ENCODE measurements around the gene NMUR1.

The NMUR1 gene

DNA sequence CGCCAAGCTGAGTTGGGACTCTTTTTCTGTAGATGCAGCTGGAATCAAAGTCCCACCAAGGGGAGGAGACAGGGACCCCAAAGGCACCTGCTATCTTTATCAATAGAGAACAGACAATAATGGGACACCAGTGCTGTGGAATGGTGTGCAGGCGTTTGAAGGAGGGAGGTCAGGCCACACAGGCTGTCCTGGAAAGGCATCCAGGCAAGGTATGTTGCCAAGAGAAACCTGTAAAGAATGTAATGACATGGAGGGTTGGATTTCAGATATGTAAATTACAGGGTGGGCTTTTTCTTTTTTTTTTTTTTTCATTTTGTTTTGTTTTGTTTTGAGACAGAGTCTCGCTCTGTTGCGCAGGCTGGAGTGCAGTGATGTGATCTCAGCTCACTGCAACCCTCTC is 9.7 kb upstream of the NMUR1 start:
- no peak overlapping the region for H3K4me3 ChIP-seq (ENCODE audit: low read depth, low read length)
- TF ChIP-seq, protein P1, sequence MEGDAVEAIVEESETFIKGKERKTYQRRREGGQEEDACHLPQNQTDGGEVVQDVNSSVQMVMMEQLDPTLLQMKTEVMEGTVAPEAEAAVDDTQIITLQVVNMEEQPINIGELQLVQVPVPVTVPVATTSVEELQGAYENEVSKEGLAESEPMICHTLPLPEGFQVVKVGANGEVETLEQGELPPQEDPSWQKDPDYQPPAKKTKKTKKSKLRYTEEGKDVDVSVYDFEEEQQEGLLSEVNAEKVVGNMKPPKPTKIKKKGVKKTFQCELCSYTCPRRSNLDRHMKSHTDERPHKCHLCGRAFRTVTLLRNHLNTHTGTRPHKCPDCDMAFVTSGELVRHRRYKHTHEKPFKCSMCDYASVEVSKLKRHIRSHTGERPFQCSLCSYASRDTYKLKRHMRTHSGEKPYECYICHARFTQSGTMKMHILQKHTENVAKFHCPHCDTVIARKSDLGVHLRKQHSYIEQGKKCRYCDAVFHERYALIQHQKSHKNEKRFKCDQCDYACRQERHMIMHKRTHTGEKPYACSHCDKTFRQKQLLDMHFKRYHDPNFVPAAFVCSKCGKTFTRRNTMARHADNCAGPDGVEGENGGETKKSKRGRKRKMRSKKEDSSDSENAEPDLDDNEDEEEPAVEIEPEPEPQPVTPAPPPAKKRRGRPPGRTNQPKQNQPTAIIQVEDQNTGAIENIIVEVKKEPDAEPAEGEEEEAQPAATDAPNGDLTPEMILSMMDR (IDR thresholded peaks at IDR 0.05; ENCODE audit: insufficient read depth, low read depth, low read length, missing control alignments), result no peak
- DNase-seq (ENCODE audit: low read depth), result no peak

DNA sequence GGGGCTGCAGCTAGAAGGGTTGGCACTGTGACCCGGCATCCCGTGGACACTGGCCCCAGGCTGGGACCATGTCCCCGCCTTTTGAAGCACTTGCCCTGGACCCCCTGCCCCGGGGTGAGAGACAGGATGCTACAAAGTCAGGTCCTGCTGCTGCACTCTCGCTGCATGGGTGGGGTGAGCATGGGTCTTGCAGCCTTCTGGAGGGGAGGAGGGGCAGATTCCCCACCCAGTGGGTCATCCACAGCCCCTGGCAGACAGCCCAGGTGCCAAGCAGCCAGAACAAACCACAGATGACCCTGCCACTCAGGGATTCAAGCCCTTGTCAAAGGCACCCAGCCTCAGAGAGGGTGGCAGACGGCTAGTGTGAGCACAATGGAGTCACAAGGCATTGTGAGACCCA is 5.7 kb upstream of the NMUR1 start:
- TF ChIP-seq, protein P1 (IDR thresholded peaks at IDR 0.05; ENCODE audit: insufficient read depth, low read depth, low read length, missing control alignments), result no peak
- no peak for DNase-seq (ENCODE audit: low read depth)
- no peak overlapping the region for H3K4me3 ChIP-seq (ENCODE audit: low read depth, low read length)

DNA sequence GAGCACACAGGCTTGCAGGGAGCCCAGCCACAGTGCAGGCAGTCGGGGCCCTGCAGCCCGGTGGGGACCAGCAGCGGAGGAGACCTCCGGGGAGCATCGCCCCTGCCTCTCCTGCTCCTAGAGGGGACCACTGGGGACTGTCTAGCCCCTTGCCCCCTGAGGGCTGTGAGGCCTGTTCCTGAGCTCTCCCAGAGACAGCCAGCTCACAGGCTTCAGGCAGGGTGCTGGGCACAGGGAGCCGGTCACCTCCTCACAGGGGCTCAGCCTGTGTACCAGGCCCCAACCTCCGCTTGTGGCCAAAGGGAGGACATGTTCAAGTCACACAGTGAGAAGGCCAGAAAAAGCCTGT is 3.5 kb upstream of the NMUR1 start:
- TF ChIP-seq, protein P1 (IDR thresholded peaks at IDR 0.05; ENCODE audit: insufficient read depth, low read depth, low read length, missing control alignments), result no peak
- H3K4me3 ChIP-seq (ENCODE audit: low read depth, low read length), result no peak overlapping the region
- no peak for DNase-seq (ENCODE audit: low read depth)

DNA sequence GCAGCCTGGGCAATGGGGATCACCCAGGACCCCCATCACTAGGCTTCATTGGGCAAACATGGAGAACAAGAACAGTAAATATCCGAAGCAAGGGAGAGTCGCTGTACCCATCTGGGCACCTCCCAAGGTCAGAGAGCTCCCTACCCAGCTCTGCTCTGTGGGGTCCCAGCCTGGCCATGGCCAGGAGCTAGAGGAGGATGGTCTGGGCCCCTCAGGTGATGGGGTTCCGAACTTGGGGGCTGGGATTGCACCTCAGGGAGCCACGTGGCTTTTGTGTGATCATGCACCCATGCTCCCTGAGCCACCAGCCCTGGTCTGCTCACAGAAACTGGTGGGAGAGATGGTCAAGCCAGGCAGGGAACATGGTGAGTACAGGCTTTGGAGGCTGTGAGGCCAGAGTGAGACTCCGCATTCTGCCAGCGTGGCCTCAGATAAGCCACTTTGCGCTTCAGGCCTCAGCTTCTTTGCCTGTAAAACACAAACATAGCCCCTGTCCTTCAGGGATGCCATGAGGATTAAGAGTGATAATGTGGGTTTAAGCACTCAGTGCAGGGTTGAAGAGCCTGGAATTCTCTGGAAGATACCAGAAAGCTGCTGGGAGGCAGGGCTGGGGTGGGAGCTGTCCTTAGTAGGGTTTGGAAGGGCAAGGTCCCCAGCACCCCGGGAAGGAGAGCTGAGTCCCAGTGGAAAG is 3.0 kb upstream of the NMUR1 start:
- no peak for DNase-seq (ENCODE audit: low read depth)
- H3K4me3 ChIP-seq (ENCODE audit: low read depth, low read length), result no peak overlapping the region
- TF ChIP-seq, protein P1 (IDR thresholded peaks at IDR 0.05; ENCODE audit: insufficient read depth, low read depth, low read length, missing control alignments), result no peak

DNA sequence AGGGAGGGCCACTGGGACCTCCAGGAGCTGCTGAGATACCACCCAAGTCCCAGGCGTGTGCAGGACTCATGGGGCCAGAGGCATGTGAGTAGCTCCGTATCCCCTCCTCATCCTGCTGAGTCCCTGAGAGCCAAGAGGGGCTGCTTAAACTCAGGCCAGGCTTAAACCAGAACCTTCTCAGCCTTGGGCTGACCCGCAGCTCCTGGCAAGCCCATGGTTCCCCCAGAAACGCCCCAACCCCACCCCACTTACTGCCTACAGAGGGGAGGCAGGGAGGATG is 2.5 kb upstream of the NMUR1 start:
- no peak for DNase-seq (ENCODE audit: low read depth)
- H3K4me3 ChIP-seq (ENCODE audit: low read depth, low read length), result no peak overlapping the region
- TF ChIP-seq, protein P1 (IDR thresholded peaks at IDR 0.05; ENCODE audit: insufficient read depth, low read depth, low read length, missing control alignments), result no peak

DNA sequence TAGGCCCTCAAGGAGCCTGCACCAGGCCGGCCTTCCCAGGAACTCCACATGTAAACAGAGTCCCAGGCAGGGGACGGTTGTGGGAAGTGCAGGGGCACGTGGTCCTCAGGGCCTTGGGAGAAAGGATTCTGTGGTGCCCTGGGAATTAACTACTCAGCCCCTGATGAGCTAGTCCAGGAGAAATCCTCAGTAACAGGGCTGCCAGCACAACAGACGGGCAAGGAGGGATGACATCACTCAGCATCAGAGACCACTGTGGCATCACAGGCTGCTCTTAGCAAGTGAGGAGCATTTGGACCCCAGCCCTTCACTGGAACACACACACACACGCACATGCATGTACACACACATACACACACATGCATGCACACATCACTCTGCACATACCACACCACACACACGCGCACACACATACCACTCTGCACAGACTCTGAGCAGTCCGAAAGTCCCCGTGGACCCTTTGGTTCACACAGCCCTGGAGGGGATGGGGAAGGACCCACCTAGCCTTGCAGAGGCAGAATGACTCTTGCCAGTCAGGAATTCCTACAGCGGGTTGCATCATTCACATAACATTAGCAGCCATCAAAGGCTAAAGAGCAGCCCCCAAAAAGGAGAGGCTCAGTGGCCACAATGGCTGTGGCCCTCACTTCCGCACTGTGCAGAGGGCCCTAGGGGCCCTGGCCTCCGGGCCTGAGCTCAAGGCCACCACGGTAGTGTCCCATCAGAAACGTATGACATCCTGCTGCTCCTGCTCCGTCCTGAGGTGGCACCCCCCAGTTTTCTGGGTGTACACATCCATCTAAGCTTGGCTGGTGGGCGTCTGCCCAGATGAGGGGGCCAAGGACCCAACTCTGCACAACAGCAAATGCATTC is 1.9 kb upstream of the NMUR1 start:
- no peak for DNase-seq (ENCODE audit: low read depth)
- TF ChIP-seq, protein P1 (IDR thresholded peaks at IDR 0.05; ENCODE audit: insufficient read depth, low read depth, low read length, missing control alignments), result no peak

More for the DNA sequence above, 1.9 kb upstream of the NMUR1 start:
- no peak overlapping the region for H3K4me3 ChIP-seq (ENCODE audit: low read depth, low read length)

Measured in GM12865 (cell line).